ENCODE results near the gene HSPA1B. TPM values are rescaled to one million over a fixed set of nuclear protein-coding genes. Genes with fewer than 3 reads are reported as not detected.
A peak's percentile ranks its signal among the peaks of the same experiment; 100 is the strongest.
"Not testable (repeated sequence)": the region's sequence is repeated elsewhere in the genome, so short reads cannot be mapped to it uniquely, and the experiment has no call there.

Gene HSPA1B
- total and polyA plus RNA-seq, 7 donors = 19.4 to 721 (median 199) TPM

DNA sequence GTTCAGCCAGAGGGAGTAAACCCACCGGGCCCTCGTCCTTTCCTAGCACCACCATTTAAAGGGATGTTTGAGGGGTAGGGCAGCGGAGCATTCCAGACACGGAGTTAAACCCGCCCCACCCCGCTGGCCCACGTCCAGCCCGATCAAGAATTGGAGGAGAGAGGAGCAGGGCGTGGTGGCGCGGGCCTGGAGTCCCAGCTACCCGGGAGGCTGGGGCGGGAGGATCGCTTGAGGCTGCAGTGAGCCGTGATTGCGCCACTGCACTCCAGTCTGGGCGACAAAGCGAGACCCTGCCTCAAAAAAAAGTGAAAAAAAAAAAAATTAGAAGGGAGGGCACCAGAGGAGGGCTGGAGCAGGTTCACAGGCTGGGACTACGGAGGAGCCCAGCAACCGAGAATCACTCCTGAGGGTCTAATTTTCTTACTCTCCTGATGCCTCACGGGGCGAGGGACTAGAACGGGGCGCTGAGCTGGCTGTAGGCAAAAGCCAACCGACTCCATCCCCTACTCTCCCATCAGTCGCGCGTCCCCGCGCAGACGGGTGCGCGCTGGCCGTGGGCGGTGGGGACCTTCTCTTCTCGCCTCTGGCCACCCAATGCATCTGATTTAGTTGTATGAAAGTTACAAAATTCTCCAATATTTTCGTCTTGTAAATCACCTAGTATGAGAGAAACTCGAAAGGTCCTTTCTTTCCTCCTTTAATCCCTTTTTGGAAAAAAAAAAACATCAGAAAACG, 6.1 kb upstream of the HSPA1B start:
- ATAC-seq = peak; percentile 32 to 50 (median 46)
- DNase-seq = peak; percentile 78 to 85
- H3K36me3 ChIP-seq (ENCODE audit: insufficient read depth in 1 of 2, low read depth in 1 of 2) = no peaks in the 10 kb centered on the region
- peak overlapping the region; percentile 64 for H3K4me3 ChIP-seq
- H3K9me3 ChIP-seq = no peaks in the 10 kb centered on the region
- TF ChIP-seq, protein P1, sequence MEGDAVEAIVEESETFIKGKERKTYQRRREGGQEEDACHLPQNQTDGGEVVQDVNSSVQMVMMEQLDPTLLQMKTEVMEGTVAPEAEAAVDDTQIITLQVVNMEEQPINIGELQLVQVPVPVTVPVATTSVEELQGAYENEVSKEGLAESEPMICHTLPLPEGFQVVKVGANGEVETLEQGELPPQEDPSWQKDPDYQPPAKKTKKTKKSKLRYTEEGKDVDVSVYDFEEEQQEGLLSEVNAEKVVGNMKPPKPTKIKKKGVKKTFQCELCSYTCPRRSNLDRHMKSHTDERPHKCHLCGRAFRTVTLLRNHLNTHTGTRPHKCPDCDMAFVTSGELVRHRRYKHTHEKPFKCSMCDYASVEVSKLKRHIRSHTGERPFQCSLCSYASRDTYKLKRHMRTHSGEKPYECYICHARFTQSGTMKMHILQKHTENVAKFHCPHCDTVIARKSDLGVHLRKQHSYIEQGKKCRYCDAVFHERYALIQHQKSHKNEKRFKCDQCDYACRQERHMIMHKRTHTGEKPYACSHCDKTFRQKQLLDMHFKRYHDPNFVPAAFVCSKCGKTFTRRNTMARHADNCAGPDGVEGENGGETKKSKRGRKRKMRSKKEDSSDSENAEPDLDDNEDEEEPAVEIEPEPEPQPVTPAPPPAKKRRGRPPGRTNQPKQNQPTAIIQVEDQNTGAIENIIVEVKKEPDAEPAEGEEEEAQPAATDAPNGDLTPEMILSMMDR (IDR thresholded peaks at IDR 0.05) = no peak
- peak overlapping the region; percentile 91 for H3K27ac ChIP-seq
- intact Hi-C loops (cut with DNase I) = no loop called here
- no peaks in the 10 kb centered on the region for H3K27me3 ChIP-seq (ENCODE audit: insufficient read depth in 3 of 3, low read length in 2 of 3)
- peaks cover 47% of the 10 kb centered on the region for H3K4me1 ChIP-seq
- WGBS, 3 donors = 4 to 5% (median 4%) methylated on average over 35 to 39 of the region's 39 CpGs

DNA sequence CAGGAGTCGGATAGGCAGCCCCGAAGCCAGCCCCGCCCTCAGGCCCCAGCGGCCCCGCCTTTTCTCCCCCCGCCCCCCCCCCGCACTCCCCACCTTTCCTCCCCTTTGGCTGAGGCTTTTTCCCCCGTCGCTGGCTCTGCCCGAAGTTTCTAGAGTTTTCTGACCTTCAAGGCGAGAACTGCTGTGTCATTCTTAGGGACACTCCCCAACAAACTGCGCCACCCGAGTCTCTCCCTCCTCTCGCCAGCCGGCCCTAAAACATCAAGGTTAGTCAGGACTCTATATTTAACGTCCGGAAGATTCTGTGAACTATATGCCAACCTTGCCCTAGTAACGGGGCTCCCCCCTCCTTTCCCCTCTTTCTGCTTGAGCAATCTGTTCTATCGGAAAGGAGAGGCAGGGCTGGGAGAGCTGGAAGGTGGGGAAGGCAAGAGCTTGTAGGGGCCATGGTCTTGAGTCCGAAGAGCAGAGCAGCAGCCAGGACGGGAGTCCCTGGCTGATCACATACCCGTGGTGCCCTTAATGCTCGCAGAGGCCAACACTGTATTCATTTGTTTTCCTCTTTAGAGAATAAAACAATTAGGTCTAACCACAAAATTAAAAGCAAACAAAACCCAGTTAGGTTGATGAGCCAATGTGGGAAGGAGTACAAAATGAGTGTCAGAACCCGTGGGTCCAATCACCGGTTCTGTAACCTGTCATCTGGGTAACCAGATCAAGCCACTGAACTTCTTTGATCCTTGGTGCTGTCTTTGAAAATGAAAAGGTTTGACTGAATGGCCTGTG, 5.3 kb upstream of the HSPA1B start:
- H3K27me3 ChIP-seq (ENCODE audit: insufficient read depth in 3 of 3, low read length in 2 of 3) = no peaks in the 10 kb centered on the region
- intact Hi-C loops (cut with DNase I) = no loop called here
- DNase-seq = peak; percentile 87 to 94
- H3K9me3 ChIP-seq = no peaks in the 10 kb centered on the region
- ATAC-seq = peak; percentile 75 to 82 (median 80)
- H3K27ac ChIP-seq = peak overlapping the region; percentile 91
- WGBS, 3 donors = 1 to 2% (median 2%) methylated on average over 18 to 25 of the region's 25 CpGs
- H3K4me3 ChIP-seq = peak overlapping the region; percentile 64
- peaks cover 47% of the 10 kb centered on the region for H3K4me1 ChIP-seq
- H3K36me3 ChIP-seq (ENCODE audit: insufficient read depth in 1 of 2, low read depth in 1 of 2) = no peaks in the 10 kb centered on the region
- TF ChIP-seq, protein P1 (IDR thresholded peaks at IDR 0.05) = no peak

DNA sequence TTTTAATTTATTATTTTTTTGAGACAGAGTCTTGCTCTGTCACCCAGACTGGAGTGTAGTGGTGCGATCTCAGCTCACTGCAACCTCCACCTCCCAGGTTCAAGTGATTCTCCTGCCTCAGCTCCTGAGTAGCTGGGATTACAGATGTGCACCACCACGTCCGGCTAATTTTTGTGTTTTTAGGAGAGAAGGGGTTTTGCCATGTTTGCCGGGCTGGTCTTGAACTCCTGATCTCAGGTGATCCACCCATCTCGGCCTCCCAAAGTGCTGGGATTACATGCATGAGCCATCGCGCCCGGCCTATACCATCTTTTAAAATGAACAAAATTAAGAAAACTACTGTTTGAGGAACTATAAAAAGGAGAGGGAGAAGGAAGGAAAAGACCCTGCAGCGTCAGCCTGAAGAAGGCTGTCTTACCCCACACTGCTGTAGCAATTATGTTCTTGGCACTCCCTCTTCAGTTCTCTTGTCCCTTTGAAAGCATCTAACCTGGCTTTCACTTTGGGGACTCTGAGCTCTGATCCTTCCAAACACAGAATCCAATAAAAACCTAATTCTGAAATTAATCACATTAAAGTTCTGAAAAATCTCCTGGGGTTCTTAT, 3.8 kb upstream of the HSPA1B start:
- H3K36me3 ChIP-seq (ENCODE audit: insufficient read depth in 1 of 2, low read depth in 1 of 2); intact Hi-C loops (cut with DNase I); H3K4me3 ChIP-seq; DNase-seq; H3K9me3 ChIP-seq; ATAC-seq; H3K27me3 ChIP-seq (ENCODE audit: insufficient read depth in 3 of 3, low read length in 2 of 3): not testable (repeated sequence)
- WGBS, 3 donors = 86 to 94% (median 87%) methylated on average over 9 of the region's 9 CpGs
- peaks cover 47% of the 10 kb centered on the region for H3K4me1 ChIP-seq
- peak overlapping the region; percentile 91 for H3K27ac ChIP-seq

DNA sequence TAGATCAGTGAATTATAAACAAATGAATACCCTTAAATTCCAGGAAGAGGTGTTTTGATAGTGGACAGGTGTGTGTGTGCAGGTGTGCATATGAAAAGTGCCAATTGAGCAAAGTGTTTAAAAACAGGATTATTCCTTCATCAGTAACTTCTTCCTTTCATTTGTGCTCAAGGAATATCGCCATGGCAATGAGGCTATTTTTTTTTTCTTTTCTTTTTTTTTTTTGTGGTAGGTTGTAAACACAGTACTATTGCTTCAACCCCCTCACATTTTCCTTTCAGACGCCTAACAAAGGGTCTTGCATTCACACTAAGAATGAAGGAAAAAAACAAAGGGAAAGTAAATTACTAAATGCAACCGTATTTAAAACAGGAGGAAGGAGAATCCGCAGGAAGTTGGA, 2.0 kb upstream of the HSPA1B start:
- H3K4me1 ChIP-seq = peaks cover 33% of the 10 kb centered on the region
- 74 to 81% (median 75%) methylated on average over 4 of the region's 4 CpGs for WGBS, 3 donors
- H3K9me3 ChIP-seq = no peaks in the 10 kb centered on the region
- DNase-seq (no peak), ATAC-seq (no peak)
- H3K27ac ChIP-seq = peak overlapping the region; percentile 91
- no peaks in the 10 kb centered on the region for H3K27me3 ChIP-seq (ENCODE audit: insufficient read depth in 3 of 3, low read length in 2 of 3)
- TF ChIP-seq, protein P1 (IDR thresholded peaks at IDR 0.05) = no peak
- intact Hi-C loops (cut with DNase I) = no loop called here
- no peak overlapping the region for H3K4me3 ChIP-seq
- H3K36me3 ChIP-seq (ENCODE audit: insufficient read depth in 1 of 2, low read depth in 1 of 2) = no peaks in the 10 kb centered on the region

All from psoas muscle (tissue), 8 donors.